T-helper 1 cell (primary cell): ENCODE results near the gene SAA1.

ENCODE experiments used
- DNase-seq, 5 donors: peaks; one replicate each; pipeline ENCODE4 v3.0.0-alpha.2; 2012 to 2020

Gene SAA1

GRCh38 chr11:18312012-18312411, 45.9 kb downstream of the SAA1 start:
- no peak for DNase-seq

DNA sequence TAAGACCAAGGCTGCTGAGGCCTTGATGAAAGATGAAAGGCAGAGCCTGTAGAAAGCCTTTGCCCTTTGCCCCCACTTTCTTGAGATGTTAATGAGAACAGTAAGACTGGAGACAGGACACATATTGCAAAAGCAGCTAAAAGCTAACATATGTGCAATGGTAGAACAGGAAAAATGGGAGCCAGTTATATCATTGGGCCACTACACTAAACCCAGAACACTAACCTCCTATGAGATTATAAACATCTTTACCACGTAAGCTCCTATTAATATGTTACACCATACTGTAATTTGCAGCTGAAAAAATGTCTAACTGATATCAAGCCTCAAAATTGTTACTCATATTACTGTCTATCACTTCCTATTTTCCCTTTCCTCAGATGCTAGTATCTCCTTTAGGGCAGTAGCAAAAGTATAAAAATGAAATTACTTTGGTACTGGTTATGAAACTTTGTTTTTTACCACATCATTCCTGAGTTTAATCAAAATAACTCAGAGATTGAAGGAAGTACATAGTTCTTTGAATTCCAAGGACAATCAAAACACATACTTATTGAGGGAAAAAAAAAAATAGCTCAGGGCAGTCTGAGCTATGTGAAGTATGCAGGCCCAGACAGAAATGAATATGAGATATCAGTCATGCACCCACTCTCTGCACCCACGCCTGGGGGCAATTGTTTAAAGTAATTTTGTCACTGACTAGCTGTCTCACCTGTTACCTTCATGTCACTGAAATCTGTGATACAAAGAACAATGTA, 46.8 kb downstream of the SAA1 start:
- DNase-seq, result no peak

GRCh38 chr11:18313965-18314763, 48.1 kb downstream of the SAA1 start:
- no peak for DNase-seq

DNA sequence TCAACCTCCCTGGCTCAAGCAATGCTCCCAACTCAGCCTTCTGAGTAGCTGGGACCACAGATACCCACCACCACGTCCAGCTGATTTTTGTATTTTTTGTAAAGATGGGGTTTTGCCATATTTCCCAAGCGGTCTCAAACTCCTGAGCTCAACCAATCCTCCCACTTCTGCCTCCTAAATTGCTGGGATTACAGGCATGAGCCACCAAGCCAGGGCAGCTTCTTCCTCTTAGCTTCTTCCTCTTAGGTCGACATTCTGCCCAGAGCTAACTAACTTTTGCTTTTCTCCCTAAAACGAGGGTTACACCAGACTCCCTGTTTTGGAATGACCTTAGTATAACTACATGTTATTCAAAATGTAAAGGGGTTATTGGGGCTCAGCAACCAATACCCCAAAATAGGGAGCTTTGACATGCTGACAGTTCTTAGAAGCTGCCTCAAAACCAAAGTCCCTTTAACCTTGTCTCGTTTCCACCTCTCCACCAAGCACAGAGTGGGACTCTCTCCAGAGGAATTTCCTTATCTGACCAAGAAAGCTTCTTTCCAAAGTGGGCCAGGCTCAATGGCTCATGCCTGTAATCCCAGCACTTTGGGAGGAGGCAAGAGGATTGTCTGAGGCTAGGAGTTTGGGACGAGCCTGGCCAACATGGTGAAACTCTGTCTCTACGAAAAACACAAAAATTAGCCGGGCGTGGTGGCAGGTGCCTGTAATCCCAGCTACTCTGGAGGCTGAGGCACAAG, 48.9 kb downstream of the SAA1 start:
- DNase-seq, result no peak

- DNase-seq, result no peak
Observed at GRCh38 chr11:18315893-18316292, 49.8 kb downstream of the SAA1 start.

DNA sequence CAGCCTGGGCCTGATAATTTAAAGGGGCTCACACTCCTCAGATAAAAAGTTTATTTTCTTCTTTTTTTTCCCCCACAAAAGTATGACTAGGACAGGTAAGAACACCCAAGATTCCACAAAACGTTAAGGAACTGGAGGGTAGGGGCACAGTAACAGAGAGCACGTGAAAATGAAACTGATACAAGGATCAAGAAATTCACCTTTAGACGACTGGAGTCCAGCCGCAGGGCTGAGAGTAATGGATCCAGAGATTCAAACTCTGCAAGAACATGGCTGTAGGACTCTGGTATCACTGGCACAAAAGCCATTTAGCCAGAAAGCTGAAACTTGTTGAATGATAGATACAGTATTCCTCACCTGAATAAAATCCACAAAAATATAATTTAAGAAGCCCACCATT, 51.5 kb downstream of the SAA1 start:
- DNase-seq, result no peak
